HCT116 (cell line): ENCODE measurements around the gene CDH13. TPM values are rescaled to one million over a fixed set of nuclear protein-coding genes. Genes with fewer than 3 reads are reported as not detected.

Source experiments
- ATAC-seq: fragments of 200-7000 bp; cut with Tn5 transposase; 2 replicates; pipeline ENCODE4 v1.9.1; 2020; ENCODE audit warnings: mild to moderate bottlenecking, moderate library complexity
- BruUV-seq: library from RNA; stranded (reverse); fragments of 400-500 nt; replicated peaks from 2 replicates; lab custom pipeline; 2021; lab: Mats Ljungman, UMichigan
- CTCF ChIA-PET: fragments of 300-600 bp; sonication (Branson Sonifier 250); formaldehyde crosslinking; loops from one replicate; lab custom pipeline; 2021; ENCODE audit warnings: antibody characterized with exemption; lab: Charles Lee
- POLR2A ChIA-PET: fragments of 300-600, 350-600 bp; sonication (Branson Sonifier 250); formaldehyde crosslinking; loops from one replicate; lab custom pipeline; 2021; ENCODE audit warnings: antibody characterized with exemption; lab: Charles Lee
- RAD21 ChIA-PET, 2 experiments: fragments of 300-600 bp; sonication (Branson Sonifier 250); formaldehyde crosslinking; loops; one replicate each; lab custom pipeline; 2023; ENCODE audit warnings: low total read pairs in 2 of 2; ENCODE audit not compliant: uncharacterized antibody in 2 of 2, unreplicated experiment in 2 of 2, low non-redundant PET in 1 of 2; lab: Charles Lee
- DNase-seq: peaks from one replicate; pipeline ENCODE4 v3.0.0-alpha.2; 2010; ENCODE audit warnings: low read depth, low spot score
- H2AFZ ChIP-seq: fragments of 200-600 bp; shearing (Covaris generic), sonication (generic); 2 replicates; pipeline ENCODE4 v1.6.1; 2017; ENCODE audit warnings: low read depth, mixed run types, mixed read lengths, antibody characterized with exemption, low read length; ENCODE audit not compliant: poor library complexity, severe bottlenecking
- H3K27ac ChIP-seq: 2 replicates; pipeline ENCODE4 v1.5.1; 2012; ENCODE audit warnings: low read depth, low read length
- H3K27me3 ChIP-seq: fragments of 200-600 bp; sonication (generic); 2 replicates; pipeline ENCODE4 v1.6.1; 2016; ENCODE audit warnings: mixed run types, low read length, mixed read lengths; ENCODE audit not compliant: insufficient read depth
- H3K36me3 ChIP-seq, 2 experiments: fragments of 200-500 bp in 1 of 2; fragments of 200-600 bp in 1 of 2; sonication (Bioruptor generic) in 1 of 2; sonication (generic) in 1 of 2; 2 replicates each; pipeline versions ENCODE4 v1.5.1 to v1.6.1; 2014 to 2016; ENCODE audit warnings: low read length in 2 of 2, inconsistent platforms in 1 of 2, mixed read lengths in 1 of 2, mixed run types in 1 of 2; ENCODE audit not compliant: insufficient read depth in 2 of 2, control insufficient read depth in 1 of 2
- H3K4me1 ChIP-seq, 2 experiments: fragments of 200-600 bp in 1 of 2; sonication (generic) in 1 of 2; 2 replicates each; pipeline versions ENCODE4 v1.5.1 to v1.6.1; 2012 to 2017; ENCODE audit warnings: low read length in 2 of 2, inconsistent platforms in 1 of 2, mild to moderate bottlenecking in 1 of 2, mixed read lengths in 1 of 2, mixed run types in 1 of 2, moderate library complexity in 1 of 2; ENCODE audit not compliant: insufficient read depth in 2 of 2, control insufficient read depth in 1 of 2
- H3K4me2 ChIP-seq: fragments of 200-600 bp; sonication (generic); 2 replicates; pipeline ENCODE4 v1.6.1; 2017; ENCODE audit warnings: mixed run types, low read length, mixed read lengths
- H3K4me3 ChIP-seq, 2 experiments: fragments of 200-600 bp in 1 of 2; sonication (generic) in 1 of 2; replicated peaks in 1 of 2; 2 replicates each; pipeline ENCODE4 v1.5.1; 2011 to 2016; ENCODE audit warnings: low read length in 2 of 2, control low read depth in 1 of 2, low read depth in 1 of 2, mild to moderate bottlenecking in 1 of 2, mixed read lengths in 1 of 2, mixed run types in 1 of 2
- H3K79me2 ChIP-seq: fragments of 200-600 bp; sonication (generic); 2 replicates; pipeline ENCODE4 v1.6.1; 2017; ENCODE audit warnings: mild to moderate bottlenecking, mixed run types, low read length, moderate library complexity, mixed read lengths; ENCODE audit not compliant: insufficient read depth
- H3K9ac ChIP-seq: fragments of 200-600 bp; sonication (generic); 2 replicates; pipeline ENCODE4 v1.6.1; 2016; ENCODE audit warnings: low read length, mixed read lengths
- H3K9me2 ChIP-seq: fragments of 200-600 bp; sonication (generic), shearing (Covaris generic); 2 replicates; pipeline ENCODE4 v1.6.1; 2017; ENCODE audit warnings: mixed run types, mild to moderate bottlenecking, moderate library complexity; ENCODE audit not compliant: insufficient read depth
- H3K9me3 ChIP-seq, 2 experiments: fragments of 200-500 bp in 1 of 2; fragments of 200-600 bp in 1 of 2; sonication (Bioruptor generic) in 1 of 2; sonication (generic) in 1 of 2; 2 replicates each; pipeline ENCODE4 v1.6.1; 2014 to 2017; ENCODE audit warnings: low read length in 2 of 2, mixed read lengths in 2 of 2, inconsistent platforms in 1 of 2, low read depth in 1 of 2, mild to moderate bottlenecking in 1 of 2, mixed run types in 1 of 2, moderate library complexity in 1 of 2; ENCODE audit not compliant: control insufficient read depth in 1 of 2, insufficient read depth in 1 of 2
- H4K20me1 ChIP-seq: fragments of 200-600 bp; sonication (generic), shearing (Covaris generic); 2 replicates; pipeline ENCODE4 v1.6.1; 2017; ENCODE audit warnings: mixed run types, mild to moderate bottlenecking, moderate library complexity; ENCODE audit not compliant: insufficient read depth
- CBX3 ChIP-seq: IDR thresholded peaks from 2 replicates; pipeline ENCODE4 v1.6.1; 2012; ENCODE audit warnings: low read depth
- CTCF ChIP-seq, 3 experiments: fragments of 200-600 bp in 1 of 3; sonication (generic) in 1 of 3; IDR thresholded peaks in 2 of 3; conservative IDR thresholded peaks in 1 of 3; 2 replicates each; pipeline ENCODE4 v1.5.1; 2012 to 2017; ENCODE audit warnings: low read depth in 2 of 3, low read length in 2 of 3, antibody characterized with exemption in 1 of 3, borderline replicate concordance in 1 of 3, control low read depth in 1 of 3, mild to moderate bottlenecking in 1 of 3, mixed read lengths in 1 of 3, mixed run types in 1 of 3, moderate library complexity in 1 of 3; ENCODE audit not compliant: insufficient read depth in 1 of 3
- EGR1 ChIP-seq: IDR thresholded peaks from 2 replicates; pipeline ENCODE4 v1.6.1; 2012; ENCODE audit warnings: low read depth
- EZH2 ChIP-seq: fragments of 200-600 bp; sonication (generic); IDR thresholded peaks from 2 replicates; pipeline ENCODE4 v1.6.1; 2017; ENCODE audit warnings: antibody characterized with exemption, mixed run types
- EZH2phosphoT487 ChIP-seq: fragments of 200-600 bp; IDR thresholded peaks from 2 replicates; pipeline ENCODE4 v1.6.1; 2018; ENCODE audit warnings: antibody characterized with exemption, borderline replicate concordance
- FOSL1 ChIP-seq: IDR thresholded peaks from 2 replicates; pipeline ENCODE4 v1.6.1; 2012; ENCODE audit warnings: low read depth
- POLR2A ChIP-seq: IDR thresholded peaks from 2 replicates; pipeline ENCODE4 v1.7.0; 2011; ENCODE audit warnings: borderline replicate concordance; ENCODE audit not compliant: insufficient read depth, insufficient read length; ENCODE audit errors: extremely low read depth
- POLR2AphosphoS5 ChIP-seq: IDR thresholded peaks from 2 replicates; pipeline ENCODE4 v1.6.1; 2011; ENCODE audit warnings: mild to moderate bottlenecking, low read depth, low read length, moderate library complexity
- SIN3A ChIP-seq: IDR thresholded peaks from 2 replicates; pipeline ENCODE4 v1.6.1; 2012; ENCODE audit warnings: low read depth
- SP1 ChIP-seq: IDR thresholded peaks from 2 replicates; pipeline ENCODE4 v1.6.1; 2012; ENCODE audit warnings: low read depth
- ZFX ChIP-seq: fragments of 450-650 bp; IDR thresholded peaks from 2 replicates; pipeline ENCODE4 v1.6.1; 2017
- intact Hi-C: fragments of 100-400 bp; cut with micrococcal nuclease; formaldehyde crosslinking; loops from 2 replicates; pipeline ENCODE4 v1.10.0; 2022
- total RNA-seq: library from RNA; stranded (reverse); gene quantifications from one replicate; pipeline ENCODE4 v1.2.1, GENCODE V29; 2021; ENCODE audit not compliant: unreplicated experiment
- TF ChIP-seq, protein P1 (sequence below): IDR thresholded peaks from 2 replicates; pipeline ENCODE4 v1.6.1; 2012; ENCODE audit warnings: low read depth

The CDH13 gene
- total RNA-seq, 1 experiment from 2014 or later: not detected

DNA sequence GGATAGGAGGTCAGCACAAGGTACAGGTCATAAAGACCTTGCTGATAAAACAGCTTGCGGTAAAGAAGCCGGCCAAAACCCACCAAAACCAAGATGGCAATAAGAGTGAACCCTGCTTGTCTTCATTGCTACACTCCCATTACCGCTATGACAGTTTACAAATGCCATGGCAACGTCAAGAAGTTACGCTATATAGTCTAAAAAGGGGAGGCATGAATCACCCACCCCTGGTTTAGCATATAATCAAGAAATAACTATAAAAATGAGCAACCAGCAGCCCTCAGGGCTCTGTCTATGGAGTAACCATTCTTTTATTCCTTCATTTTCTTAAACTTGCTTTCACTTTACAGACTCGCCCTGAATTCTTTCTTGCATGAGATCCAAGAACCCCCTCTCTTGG is 1180.0 kb downstream of the CDH13 start:
- CTCF ChIA-PET: no interaction called here
- H3K27me3 ChIP-seq: no peaks in the 10 kb centered on the region
- H3K9me2 ChIP-seq: no peaks in the 10 kb centered on the region
- no peak overlapping the region for H2AFZ ChIP-seq
- H3K9ac ChIP-seq: no peak overlapping the region
- BruUV-seq: no TSS peak
- POLR2A ChIA-PET: no interaction called here
- no peak for ATAC-seq
- no peak overlapping the region for H3K4me2 ChIP-seq
- no peak for DNase-seq
- H4K20me1 ChIP-seq: no peaks in the 10 kb centered on the region
- H3K79me2 ChIP-seq: peaks cover 39% of the 10 kb centered on the region
- intact Hi-C loops: no loop called here
- TF ChIP-seq CTCF (IDR thresholded peaks at IDR 0.05 in 2 of 3, conservative IDR thresholded peaks at IDR 0.05 in 1 of 3; ENCODE audit: borderline replicate concordance in 1 of 3, insufficient read depth in 1 of 3, low read depth in 2 of 3, low read length in 2 of 3): no peak
- TF ChIP-seq SIN3A: no peak
- no peak for TF ChIP-seq EZH2phosphoT487
- no peak for TF ChIP-seq SP1
- no peak for TF ChIP-seq CBX3
- TF ChIP-seq, protein P1, sequence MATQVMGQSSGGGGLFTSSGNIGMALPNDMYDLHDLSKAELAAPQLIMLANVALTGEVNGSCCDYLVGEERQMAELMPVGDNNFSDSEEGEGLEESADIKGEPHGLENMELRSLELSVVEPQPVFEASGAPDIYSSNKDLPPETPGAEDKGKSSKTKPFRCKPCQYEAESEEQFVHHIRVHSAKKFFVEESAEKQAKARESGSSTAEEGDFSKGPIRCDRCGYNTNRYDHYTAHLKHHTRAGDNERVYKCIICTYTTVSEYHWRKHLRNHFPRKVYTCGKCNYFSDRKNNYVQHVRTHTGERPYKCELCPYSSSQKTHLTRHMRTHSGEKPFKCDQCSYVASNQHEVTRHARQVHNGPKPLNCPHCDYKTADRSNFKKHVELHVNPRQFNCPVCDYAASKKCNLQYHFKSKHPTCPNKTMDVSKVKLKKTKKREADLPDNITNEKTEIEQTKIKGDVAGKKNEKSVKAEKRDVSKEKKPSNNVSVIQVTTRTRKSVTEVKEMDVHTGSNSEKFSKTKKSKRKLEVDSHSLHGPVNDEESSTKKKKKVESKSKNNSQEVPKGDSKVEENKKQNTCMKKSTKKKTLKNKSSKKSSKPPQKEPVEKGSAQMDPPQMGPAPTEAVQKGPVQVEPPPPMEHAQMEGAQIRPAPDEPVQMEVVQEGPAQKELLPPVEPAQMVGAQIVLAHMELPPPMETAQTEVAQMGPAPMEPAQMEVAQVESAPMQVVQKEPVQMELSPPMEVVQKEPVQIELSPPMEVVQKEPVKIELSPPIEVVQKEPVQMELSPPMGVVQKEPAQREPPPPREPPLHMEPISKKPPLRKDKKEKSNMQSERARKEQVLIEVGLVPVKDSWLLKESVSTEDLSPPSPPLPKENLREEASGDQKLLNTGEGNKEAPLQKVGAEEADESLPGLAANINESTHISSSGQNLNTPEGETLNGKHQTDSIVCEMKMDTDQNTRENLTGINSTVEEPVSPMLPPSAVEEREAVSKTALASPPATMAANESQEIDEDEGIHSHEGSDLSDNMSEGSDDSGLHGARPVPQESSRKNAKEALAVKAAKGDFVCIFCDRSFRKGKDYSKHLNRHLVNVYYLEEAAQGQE: no peak
- TF ChIP-seq ZFX: no peak
- no peak for TF ChIP-seq EZH2
- TF ChIP-seq EGR1: no peak
- no peak for TF ChIP-seq FOSL1
- TF ChIP-seq POLR2A: no peak
- TF ChIP-seq POLR2AphosphoS5: no peak
- peaks cover 0 to 7% of the 10 kb centered on the region in 2 experiments; a peak in 1 of 4 replicates for H3K36me3 ChIP-seq
- no peak overlapping the region for H3K27ac ChIP-seq
- peaks cover 18 to 28% of the 10 kb centered on the region in 2 experiments for H3K4me1 ChIP-seq
- RAD21 ChIA-PET: no interaction called here
- H3K4me3 ChIP-seq: no peak overlapping the region
- H3K9me3 ChIP-seq: no peaks in the 10 kb centered on the region
